HG03108 (cell line): ENCODE data around the gene NUF2.
"Not testable (repeated sequence)": the region's sequence is repeated elsewhere in the genome, so short reads cannot be mapped to it uniquely, and the experiment has no call there.

Experiments used
- ATAC-seq: cut with Tn5 transposase; IDR thresholded peaks from one replicate; pipeline ENCODE4 v1.9.1; 2021; ENCODE audit warnings: moderate library complexity; ENCODE audit not compliant: unreplicated experiment

The NUF2 gene

GRCh38 chr1:163331116-163331515, 9.4 kb downstream of the NUF2 start:
- ATAC-seq = no peak

DNA sequence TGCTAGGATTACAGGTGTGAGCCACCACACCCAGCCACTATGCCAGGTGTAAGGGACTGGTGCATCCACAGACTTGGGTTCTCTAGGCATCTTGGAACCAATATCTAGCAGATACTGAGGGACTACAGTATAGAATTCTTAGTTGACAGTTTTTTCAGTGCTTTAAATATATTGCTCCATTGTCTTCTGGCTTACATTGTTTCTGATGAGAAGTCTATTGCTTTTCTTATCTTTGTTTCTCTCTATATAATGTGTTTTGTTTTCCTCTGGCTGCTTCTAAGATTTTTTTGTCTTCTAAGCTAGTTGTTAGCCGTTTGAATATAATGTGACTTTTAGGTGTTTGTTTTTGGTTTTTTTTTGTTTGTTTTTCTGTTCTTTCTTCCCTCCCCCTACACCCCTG, 13.5 kb downstream of the NUF2 start:
- ATAC-seq = no peak

- ATAC-seq = no peak
Observed at GRCh38 chr1:163337631-163338030, 15.9 kb downstream of the NUF2 start.

DNA sequence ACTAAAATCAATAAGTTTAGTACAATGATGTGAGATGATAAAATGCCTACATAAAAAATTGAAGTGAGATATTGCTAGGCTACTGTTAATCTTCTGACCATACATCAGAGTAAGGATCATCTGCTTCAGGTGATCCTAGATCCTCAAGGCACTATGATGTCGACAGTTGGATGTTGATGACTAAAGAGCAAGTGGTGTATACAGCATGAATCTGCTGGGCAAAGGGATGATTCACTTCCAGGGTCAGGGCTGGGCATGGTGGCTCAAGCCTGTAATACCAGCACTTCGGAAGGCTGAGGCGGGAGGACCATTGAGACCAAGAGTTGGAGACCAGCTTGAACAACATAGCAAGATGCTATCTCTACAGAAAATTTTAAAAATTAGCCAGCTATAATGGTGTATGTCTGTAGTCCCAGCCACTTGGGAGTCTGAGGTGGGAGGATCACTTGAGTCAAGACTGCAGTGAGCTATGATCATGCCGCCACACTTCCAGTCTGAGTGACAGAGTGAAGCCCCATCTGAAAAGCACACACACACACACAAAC, 24.6 kb downstream of the NUF2 start:
- no peak for ATAC-seq

- ATAC-seq = no peak
Observed at GRCh38 chr1:163347106-163347505, 25.4 kb downstream of the NUF2 start.

DNA sequence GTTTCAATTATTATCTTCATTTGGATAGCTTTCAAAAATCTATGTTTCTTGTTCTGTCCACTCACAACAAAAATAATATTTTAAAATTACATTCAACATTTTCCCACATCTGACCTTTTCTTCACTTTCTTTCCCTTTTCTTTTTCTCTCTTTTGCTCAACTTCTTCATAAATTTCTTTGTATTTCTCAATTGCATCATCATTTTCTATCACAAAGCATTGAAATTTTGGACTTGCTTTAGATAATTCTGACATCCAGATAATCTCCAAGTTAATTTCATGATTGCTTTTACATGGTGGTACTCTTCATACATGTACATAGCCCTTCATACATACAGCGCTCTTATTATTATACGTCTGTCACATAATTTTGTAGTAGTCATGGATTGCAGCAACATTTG, 30.2 kb downstream of the NUF2 start:
- ATAC-seq = no peak

- no peak for ATAC-seq
Observed at GRCh38 chr1:163357378-163357777, 35.6 kb downstream of the NUF2 start.

DNA sequence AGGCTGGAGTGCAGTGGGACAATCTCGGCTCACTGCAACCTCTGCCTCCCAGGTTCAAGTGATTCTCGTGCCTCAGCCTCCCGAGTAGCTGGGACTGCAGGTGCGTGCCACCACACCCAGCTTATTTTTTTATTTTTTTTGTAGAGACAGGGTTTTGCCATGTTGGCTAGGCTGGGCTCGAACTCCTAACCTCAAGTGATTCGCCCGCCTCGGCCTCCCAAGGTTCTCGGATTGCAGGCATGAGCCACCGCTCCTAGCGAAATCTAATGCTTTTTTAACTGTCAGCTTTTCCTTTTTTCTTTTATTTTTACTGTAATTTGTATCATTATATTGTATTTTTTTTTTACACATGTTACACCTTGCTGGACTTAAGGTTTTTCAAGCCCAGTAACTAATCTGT, 36.4 kb downstream of the NUF2 start:
- ATAC-seq = not testable (repeated sequence)

- no peak for ATAC-seq
Observed at GRCh38 chr1:163361123-163361934, 39.6 kb downstream of the NUF2 start.

GRCh38 chr1:163365186-163365585, 43.4 kb downstream of the NUF2 start:
- no peak for ATAC-seq

- ATAC-seq = no peak
Observed at GRCh38 chr1:163366555-163366954, 44.8 kb downstream of the NUF2 start.

- ATAC-seq = no peak
Observed at GRCh38 chr1:163367721-163368120, 46.0 kb downstream of the NUF2 start.

DNA sequence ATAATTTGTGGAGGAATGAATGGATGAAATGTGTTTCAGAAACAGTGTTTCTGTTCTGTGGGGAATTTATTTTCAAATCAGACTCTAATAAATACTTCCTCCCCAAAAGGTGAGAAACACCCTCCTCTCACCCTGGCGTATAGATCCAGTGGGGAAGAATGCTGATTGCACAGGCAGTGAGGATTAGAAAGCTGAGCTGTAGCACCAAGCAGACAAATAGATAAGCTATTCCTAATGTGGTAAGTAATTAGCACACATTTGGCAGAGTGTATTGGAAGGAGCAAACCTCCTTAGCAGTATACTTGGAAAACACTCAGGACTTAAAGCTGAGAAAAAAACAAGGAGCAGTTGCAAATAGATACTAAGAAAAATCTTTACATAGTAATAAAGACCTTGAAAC, 50.8 kb downstream of the NUF2 start:
- ATAC-seq = no peak

DNA sequence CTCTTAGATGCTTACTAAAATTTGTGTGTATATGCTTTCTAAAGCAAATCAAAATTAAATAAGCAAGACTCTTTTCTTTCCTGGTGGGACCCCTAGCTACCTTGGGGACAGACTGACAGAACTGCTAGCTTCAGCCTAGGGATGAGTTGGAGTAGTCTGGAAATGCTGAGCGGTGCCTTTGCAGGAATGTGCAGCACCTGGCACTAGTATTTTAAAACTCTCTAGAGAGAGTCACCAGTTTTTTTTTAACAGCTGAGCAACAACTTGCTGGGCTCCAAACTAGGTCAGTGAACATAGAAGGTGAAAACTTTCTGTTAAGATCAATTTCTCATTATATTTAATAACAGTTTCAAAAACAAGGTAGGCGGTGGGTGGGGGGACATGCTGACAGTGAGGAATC, 56.8 kb downstream of the NUF2 start:
- ATAC-seq = no peak

- ATAC-seq = no peak
Observed at GRCh38 chr1:163379801-163380200, 58.0 kb downstream of the NUF2 start.

DNA sequence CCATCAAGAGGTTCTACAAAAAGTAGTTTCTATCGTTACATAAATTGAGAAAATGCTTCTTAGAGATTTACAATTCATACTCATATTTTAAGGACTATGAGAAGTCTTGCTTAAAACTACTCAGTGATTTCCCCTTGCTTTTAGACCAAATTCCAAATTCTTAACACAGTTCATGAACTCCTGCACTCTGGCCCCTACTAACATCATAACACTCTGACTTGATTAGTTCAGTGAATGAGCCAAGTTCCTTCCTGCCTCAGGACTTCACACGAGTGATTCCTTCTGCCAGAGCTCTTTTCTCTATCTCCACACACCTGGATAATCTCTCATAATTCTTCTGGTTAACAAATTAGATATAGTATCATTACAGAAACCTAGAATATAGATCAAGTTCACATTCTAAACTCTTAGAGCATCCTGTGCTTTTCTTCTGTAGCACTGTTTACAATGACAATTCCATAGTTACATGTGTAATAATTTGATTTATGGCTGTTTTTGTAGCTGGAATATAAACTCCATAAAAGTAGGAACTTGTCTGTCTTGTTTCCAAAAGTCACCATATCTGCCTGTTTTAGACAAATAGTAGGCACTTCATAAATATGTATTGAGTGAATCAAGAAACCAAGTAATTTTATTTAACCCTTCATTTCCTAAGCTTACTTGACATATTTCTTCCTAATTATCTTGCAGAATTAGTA, 59.9 kb downstream of the NUF2 start:
- no peak for ATAC-seq

- no peak for ATAC-seq
Observed at GRCh38 chr1:163382395-163382794, 60.6 kb downstream of the NUF2 start.

DNA sequence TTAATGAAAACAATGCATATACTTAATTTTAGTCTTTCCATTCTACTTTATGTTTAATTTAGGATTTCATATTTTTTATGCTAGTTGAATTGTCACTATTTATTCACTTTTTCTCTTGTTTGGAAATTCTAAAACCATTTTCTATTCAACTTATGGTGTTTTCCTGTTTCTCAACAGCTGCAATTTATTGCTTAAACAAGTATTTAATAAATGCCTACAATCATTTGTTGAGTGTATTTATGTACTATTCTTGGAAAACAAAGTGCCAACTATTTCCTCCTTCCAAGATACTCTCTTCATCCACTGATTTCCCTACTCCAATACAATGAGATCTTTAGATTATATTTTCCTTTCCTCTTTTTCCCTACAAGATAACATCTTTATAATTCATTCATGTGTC, 65.4 kb downstream of the NUF2 start:
- no peak for ATAC-seq

DNA sequence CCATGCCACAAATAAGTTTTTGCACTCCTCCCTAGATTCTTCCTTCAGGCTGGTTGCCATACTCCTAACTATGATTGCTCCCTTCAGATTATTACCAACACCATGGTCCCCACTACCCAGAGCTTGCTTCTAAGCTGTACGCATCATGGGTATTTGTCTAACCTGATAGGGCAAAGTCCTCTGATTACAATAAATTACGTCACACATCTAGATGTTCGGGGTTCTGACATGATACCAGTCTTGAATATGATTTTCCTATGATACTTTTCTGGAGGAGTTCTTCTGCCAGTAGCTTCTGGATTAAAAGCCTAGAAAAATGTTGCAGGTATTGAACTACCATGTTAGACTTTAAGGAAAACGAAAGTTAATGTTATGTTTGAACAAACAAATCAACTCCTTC, 67.2 kb downstream of the NUF2 start:
- no peak for ATAC-seq

- no peak for ATAC-seq
Observed at GRCh38 chr1:163395790-163396189, 74.0 kb downstream of the NUF2 start.

DNA sequence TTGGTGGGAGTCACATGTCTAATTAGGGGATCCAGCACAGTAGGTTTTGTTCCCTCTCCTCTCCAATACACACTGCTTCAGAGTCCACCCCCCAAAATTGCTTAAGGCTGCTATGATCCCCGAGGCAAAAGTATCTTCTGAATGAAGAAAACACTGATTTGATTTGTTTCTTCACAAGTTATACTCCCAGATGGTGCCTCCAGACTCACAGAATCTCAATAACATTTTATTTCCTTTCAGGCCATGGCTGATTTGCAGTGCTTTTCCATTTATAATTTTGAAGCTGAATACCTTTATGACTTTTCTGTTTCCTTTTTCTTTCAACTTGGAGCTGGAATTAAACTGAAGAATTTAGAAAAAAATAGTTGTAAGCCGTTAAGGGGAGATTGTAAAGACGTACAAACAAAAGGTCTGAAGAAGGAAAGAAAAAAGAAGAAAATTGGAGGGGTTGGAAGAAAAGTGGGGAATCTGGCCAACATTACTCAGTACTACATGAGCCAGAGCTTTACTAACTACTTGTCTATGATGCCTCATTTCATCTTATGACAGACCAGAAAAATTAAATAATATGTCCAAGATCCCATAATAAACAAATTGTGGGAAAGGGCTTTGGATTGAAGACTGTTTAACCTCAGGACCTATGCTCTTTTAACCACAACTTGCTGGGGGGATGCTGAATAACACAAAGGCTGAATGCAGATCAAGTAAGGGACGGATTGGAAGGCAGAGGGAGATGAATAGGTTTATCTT, 75.9 kb downstream of the NUF2 start:
- no peak for ATAC-seq

DNA sequence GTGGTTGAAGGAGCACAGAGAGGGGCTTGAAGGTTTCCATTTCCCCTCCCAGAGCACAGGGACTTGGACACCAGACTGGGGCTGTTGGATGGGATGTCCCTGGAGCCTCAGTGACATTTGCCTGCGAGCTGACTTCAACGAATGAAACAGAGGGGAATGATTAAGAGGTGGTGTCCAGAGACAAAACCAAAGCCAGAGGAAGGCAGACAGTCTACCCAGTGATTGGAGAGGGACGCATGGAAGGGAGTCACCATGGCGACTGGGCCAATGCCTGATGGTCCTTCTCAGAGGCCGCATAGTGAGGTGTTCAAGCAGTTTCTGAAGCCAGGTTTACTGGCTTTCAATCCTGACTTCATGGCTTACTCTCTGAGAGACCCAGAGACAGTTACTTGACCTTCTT, 77.2 kb downstream of the NUF2 start:
- ATAC-seq = no peak
